ENCODE measurements around the gene SPACA7. TPM values are rescaled to one million over a fixed set of nuclear protein-coding genes. Genes with fewer than 3 reads are reported as not detected.
A peak's percentile ranks its signal among the peaks of the same experiment; 100 is the strongest.

The SPACA7 gene
- total RNA-seq, 2 donors from 2014 or later = not detected

DNA sequence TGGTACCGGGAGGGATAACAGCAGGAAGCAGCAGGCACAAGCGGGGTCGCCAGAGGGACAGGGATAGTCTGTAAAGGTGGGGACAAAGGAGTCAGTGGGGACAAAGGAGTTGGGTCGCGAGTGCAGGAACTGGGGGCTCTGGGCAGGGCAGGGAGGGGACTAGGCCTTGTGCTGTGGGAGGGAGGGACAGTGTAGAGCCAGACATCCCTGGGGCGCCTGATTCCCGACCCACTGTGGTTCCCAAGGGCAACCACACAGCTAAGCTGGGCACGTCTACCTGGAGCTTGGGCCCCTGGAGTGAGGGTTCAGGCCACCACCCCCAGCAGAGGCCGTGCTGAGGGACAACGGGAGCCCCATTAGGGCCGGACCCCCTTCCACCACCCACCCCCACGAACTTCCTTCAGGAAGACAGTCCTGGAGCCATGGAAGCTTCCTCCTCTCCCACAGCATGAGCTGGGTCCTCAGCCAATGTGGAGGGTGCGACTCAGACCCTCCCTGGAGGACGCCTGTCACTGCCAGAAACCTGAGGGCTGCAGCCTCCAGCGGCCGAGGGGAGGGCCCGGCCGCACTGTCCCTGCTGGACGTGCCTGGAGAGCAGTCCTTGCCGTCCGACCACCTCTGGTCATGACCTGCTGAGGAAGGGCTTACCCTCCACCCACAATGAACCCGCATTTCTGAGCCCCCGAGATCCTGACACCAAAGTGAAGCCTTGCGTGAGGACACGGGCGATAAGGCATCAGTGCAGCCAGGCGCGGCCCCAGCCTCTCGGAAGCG, 77.9 kb downstream of the SPACA7 start:
- intact Hi-C loops (cut with DNase I) = no loop called here
- DNase-seq (no peak), ATAC-seq (no peak)

DNA sequence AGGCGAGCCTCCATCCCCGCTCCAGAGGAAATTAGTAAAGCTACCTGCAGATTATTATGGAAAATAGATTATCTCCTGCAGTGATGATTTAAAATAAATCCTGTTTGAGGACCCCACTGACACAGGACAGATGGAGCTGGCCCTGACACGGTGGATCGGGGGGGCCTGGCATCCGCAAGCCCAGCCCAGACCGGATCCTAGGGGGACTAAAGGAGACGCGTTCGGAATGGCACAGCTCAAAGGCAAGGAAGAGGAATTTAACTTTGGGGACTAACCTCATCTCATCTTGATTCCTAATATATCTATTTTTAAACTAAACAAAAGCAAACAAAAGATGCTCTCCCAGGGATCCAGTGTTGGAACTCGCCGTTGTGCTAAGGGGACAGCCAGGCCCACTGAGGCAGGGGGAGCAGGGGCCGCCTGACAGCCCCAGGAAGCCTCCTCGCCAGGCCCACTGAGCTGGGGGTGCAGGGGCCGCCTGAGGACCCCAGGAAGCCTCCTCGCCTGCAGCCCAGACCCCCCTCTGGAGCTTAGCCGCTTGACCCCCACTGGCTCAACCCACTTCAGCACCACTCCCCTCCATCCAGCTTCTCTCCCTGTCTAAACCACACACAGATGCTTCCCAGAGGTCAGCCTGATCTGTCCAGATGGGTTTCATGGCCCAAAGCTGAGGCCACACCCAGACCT, 78.6 kb downstream of the SPACA7 start:
- intact Hi-C loops (cut with DNase I) = no loop called here
- DNase-seq = no peak

GRCh38 chr13:112455476-112456059, 79.4 kb downstream of the SPACA7 start:
- DNase-seq = no peak
- ATAC-seq = no peak
- intact Hi-C loops (cut with DNase I) = no loop called here

More for the DNA sequence above, 78.6 kb downstream of the SPACA7 start:
- no peak for ATAC-seq

GRCh38 chr13:112456138-112457056, 80.2 kb downstream of the SPACA7 start:
- intact Hi-C loops (cut with DNase I) = no loop called here
- no peak for DNase-seq

GRCh38 chr13:112457081-112457480, 80.9 kb downstream of the SPACA7 start:
- no peak for ATAC-seq
- intact Hi-C loops (cut with DNase I) = no loop called here
- DNase-seq = no peak

More at GRCh38 chr13:112456138-112457056, 80.2 kb downstream of the SPACA7 start:
- no peak for ATAC-seq

- ATAC-seq (no peak), DNase-seq (no peak)
- intact Hi-C loops (cut with DNase I) = no loop called here
Measured at GRCh38 chr13:112457485-112457884, 81.3 kb downstream of the SPACA7 start.

- no peak for DNase-seq
- intact Hi-C loops (cut with DNase I) = no loop called here
- ATAC-seq = no peak
Measured at GRCh38 chr13:112462408-112462807, 86.3 kb downstream of the SPACA7 start.

DNA sequence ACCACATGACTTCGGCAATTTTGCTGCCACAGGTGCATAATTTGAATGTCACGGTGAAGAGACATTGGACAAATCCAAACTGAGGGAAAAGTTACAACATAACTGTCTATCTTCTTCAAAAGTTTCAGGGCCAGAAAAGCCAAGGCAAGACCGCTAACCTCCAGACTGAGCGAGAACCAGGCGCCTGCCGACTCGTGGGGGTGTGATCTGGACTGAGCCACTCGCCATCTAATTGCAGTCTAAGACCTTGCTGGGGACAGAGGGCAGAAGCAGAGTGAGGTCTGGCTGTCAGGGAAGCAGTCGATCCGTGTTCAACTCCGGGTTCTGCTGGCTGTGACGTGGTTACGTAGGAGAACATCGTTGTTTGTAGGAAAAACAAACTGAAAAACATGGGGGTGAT, 88.6 kb downstream of the SPACA7 start:
- no peak for DNase-seq
- no peak for ATAC-seq

DNA sequence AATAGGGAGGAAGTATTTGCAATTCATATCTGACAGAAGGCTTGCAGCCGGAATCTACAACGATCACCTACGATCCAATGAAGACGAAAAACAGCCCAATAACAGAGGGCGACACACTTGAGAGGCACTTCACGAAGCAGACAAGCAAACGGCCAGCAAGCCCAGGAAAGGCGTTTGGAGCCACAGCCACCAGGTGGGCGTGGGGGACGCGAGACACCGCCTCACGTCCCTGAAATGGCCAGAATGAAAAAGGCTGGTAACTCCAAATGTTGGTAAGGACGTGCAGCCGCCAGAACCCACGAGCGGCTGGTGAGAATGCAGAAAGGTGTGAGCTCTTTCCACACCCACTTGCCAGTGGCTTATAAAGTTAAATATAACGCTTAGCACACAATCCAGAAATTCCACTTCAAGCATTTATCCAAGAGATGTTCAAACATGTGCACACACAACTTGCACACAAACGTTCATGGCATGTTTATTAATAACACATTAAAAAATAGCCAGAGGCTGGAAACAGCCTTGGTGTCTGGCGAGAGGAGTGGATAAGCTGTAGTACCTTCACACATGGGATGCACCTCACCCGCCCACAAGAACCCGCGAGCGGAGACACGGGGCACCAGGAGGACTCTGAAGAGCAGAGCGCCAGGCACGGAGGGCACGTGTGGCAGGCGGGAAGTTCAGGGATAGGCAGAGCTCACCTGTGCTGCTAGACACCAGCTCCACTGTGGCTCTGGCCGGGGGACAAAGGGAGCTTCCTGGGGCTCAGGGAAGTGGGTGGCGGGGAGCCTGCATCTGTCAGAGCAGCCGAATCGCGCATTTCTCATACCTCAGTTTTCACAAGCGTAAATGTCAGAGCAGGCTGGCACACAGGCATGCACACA, 89.3 kb downstream of the SPACA7 start:
- intact Hi-C loops (cut with DNase I) = no loop called here
- DNase-seq (no peak), ATAC-seq (no peak)

More for the DNA sequence above, 88.6 kb downstream of the SPACA7 start:
- intact Hi-C loops (cut with DNase I) = no loop called here

DNA sequence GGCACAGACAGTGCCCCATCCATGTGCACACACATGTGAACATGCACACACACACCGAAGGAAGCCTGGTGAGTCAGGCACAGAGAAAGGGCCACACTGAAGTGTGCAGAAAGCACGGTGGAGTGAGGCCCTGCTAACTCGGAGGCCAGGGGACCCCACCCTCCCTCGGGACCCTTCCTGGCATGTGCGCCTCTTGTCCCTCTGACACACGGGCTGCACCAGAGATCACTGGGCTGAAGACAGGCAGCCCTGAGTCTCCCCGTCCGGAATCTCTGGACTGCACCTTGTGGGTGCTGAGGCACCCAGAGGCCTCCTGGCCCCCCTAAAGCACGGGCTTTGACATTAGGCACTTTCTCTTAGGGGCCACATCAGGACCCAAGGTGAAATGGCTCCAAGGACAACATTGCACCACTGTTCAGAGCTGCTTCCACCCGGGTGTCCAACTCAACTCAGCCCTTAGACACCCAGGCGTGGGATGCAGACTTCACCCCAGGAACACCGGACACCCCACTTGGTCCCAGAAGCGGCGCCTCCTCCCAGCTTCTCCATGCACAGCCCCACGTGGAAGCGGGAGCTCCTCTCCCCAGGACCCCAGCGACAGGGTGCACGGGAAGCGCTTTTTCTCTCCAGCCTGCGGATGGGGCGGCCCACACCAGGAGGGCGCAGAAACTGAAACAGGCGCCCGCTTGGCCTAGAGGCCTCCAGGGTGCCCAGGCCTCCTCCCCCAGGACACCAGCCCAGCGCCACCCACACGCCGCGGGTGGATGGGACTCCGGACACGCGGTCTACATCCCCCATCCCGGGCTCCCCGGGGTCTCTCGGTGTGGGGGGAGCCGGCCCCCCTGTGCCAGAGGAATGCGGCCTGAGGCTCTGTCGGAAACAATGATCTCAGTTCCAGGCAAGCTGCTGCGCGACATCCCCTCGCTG, 90.2 kb downstream of the SPACA7 start:
- intact Hi-C loops (cut with DNase I) = no loop called here
- no peak for DNase-seq
- no peak for ATAC-seq

DNA sequence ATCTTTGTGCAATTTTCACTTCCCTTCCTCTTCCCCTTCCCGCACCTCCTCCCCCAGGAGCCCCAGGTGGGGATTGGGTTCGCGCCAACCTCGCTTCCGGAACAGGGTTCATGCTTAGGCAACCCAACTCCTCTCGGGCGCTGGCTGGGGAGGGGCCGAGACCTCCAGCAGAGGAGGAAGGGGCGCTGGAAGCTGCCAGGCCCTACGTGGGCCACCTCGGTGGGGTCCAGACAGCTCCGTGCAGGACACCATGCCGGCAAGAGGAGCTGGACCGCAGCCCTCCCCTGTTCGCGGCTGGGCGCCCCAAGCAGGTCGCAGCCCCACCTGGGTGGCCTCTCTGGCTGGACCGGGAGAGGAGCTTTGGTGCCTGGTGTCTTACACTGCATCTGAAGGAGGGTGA, 91.1 kb downstream of the SPACA7 start:
- intact Hi-C loops (cut with DNase I) = no loop called here

DNA sequence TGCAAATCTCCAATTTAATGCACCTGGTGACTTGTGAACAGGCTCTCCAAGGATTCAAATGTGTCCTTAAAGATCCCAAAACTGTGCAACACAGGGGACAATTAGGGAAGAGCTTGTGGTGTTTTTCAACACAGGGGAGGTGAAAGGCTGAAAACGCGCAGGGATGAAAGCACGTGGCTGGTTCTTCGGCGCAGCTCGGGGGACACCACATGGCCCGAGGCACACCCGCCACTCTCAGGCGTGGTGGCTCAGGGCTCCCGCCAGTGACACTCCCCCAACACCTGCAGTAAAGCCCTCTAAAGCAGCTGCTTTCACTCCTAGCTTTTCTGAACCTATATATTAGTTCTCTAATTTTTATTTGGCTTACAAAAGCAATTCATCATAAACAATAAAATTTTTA, 91.9 kb downstream of the SPACA7 start:
- DNase-seq = no peak
- ATAC-seq = no peak
- intact Hi-C loops (cut with DNase I) = no loop called here

More for the DNA sequence above, 91.1 kb downstream of the SPACA7 start:
- ATAC-seq (no peak), DNase-seq (no peak)

DNA sequence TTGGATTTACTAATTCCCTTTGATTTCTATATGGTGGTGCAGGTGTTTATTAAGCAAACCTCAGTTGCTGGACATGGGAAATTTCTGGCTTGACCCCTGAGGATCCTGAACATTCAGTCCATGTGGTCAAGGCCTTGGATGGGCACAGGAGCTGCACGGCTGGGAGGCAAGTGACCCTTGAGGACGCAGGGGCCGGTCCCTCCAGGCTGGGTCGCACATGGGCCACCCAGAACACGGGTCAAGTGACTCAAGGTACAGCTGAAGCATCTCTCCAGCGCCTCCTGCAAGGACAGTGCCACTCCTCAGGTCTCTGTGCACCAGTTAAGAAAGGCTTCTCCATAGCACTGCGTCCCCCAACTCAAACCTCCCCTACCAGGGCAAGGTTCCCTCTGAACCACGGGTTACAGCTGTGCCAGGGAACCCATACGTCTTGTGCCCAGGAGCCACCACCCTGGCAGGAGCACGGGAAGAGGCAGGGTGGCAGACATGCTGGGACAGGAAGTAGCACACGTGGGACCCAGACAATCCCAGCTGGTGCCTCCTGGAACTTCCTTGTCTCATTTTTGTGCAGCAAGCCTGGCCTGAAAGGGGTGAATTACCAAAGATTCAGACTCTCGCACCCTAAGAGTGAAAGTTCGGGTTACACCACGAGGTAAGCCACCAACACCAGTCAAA, 93.1 kb downstream of the SPACA7 start:
- DNase-seq = no peak
- intact Hi-C loops (cut with DNase I) = no loop called here

DNA sequence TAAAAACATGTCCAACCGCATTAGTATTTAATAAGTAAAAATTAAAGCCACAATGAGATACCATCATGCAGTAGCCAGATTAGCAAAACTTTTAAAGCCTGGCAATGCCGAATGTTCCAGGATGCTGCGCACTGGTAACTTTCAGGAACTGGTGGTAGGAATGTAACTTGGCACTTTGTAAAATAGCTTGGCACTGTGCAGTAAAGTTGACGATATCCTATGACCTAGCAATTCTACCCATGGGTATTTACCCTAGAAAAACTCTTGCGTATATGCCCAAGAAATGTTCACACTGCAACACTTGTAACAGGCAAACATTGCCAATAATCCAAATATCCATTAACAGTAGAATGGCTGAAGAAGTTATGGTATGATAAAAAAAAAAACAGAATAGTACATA, 97.7 kb downstream of the SPACA7 start:
- ATAC-seq (peak in 1 of 2 donors; percentile 15), DNase-seq (no peak)
- intact Hi-C loops (cut with DNase I) = no loop called here

More for the DNA sequence above, 93.1 kb downstream of the SPACA7 start:
- no peak for ATAC-seq

- ATAC-seq (no peak), DNase-seq (no peak)
- intact Hi-C loops (cut with DNase I) = no loop called here
Measured at GRCh38 chr13:112474869-112475268, 98.7 kb downstream of the SPACA7 start.

- ATAC-seq = no peak
- DNase-seq = no peak
- intact Hi-C loops (cut with DNase I) = no loop called here
Measured at GRCh38 chr13:112475889-112476288, 99.7 kb downstream of the SPACA7 start.
